SU-DHL-6 (cell line): Measurements from ENCODE around the gene RNF220.

Source experiments
- H2AFZ ChIP-seq: fragments of 200-600 bp; sonication (generic); 2 replicates; pipeline ENCODE4 v1.6.1; 2014; ENCODE audit warnings: low read depth, mild to moderate bottlenecking, moderate library complexity, mixed read lengths, antibody characterized with exemption, low read length; ENCODE audit not compliant: severe bottlenecking
- H3F3A ChIP-seq: fragments of 200-600 bp; shearing (Covaris generic); 2 replicates; pipeline ENCODE4 v1.6.0; 2016; ENCODE audit warnings: antibody characterized with exemption, mild to moderate bottlenecking; ENCODE audit not compliant: insufficient read depth
- H3K27ac ChIP-seq: fragments of 200-600 bp; sonication (generic); 2 replicates; pipeline ENCODE4 v1.5.1; 2016; ENCODE audit warnings: low read depth, mild to moderate bottlenecking, low read length, moderate library complexity, mixed read lengths
- H3K27me3 ChIP-seq: fragments of 200-600 bp; sonication (generic), shearing (Covaris generic); 2 replicates; pipeline ENCODE4 v1.6.0; 2014; ENCODE audit warnings: mild to moderate bottlenecking, low read length
- H3K36me3 ChIP-seq: fragments of 200-600 bp; sonication (generic); 2 replicates; pipeline ENCODE4 v1.6.1; 2014; ENCODE audit warnings: mild to moderate bottlenecking, low read length, mixed read lengths
- H3K4me2 ChIP-seq: fragments of 300-600, 200-600 bp; shearing (Covaris generic), sonication (generic); 2 replicates; pipeline ENCODE4 v1.6.0; 2014; ENCODE audit warnings: low read length, low read depth, mild to moderate bottlenecking; ENCODE audit not compliant: poor library complexity, severe bottlenecking
- H3K4me3 ChIP-seq: fragments of 200-600 bp; sonication (generic); 2 replicates; pipeline ENCODE4 v1.5.1; 2014; ENCODE audit warnings: antibody characterized with exemption, low read length, mild to moderate bottlenecking, mixed read lengths; ENCODE audit not compliant: insufficient read depth, poor library complexity, severe bottlenecking
- H3K79me2 ChIP-seq: fragments of 200-600 bp; sonication (generic); 2 replicates; pipeline ENCODE4 v1.6.1; 2014; ENCODE audit warnings: mild to moderate bottlenecking, low read length, moderate library complexity; ENCODE audit not compliant: insufficient read depth
- H3K9ac ChIP-seq: fragments of 200-600 bp; sonication (generic); 2 replicates; pipeline ENCODE4 v1.7.0; 2014; ENCODE audit warnings: mild to moderate bottlenecking, low read length
- H3K9me2 ChIP-seq: fragments of 200-600 bp; sonication (generic); replicated peaks from 2 replicates; pipeline ENCODE4 v1.6.1; 2014; ENCODE audit warnings: low read length; ENCODE audit not compliant: insufficient read depth
- H3K9me3 ChIP-seq: fragments of 200-600 bp; sonication (generic); 2 replicates; pipeline ENCODE4 v1.6.1; 2014; ENCODE audit warnings: low read length, mixed read lengths; ENCODE audit not compliant: insufficient read depth
- H4K20me1 ChIP-seq: fragments of 200-600 bp; sonication (generic); 2 replicates; pipeline ENCODE4 v1.6.1; 2014; ENCODE audit warnings: low read depth, mild to moderate bottlenecking, antibody characterized with exemption, low read length, moderate library complexity, mixed read lengths
- CTCF ChIP-seq: fragments of 200-600 bp; sonication (generic); IDR thresholded peaks from one replicate; pipeline ENCODE4 v1.5.1; 2017; ENCODE audit warnings: antibody characterized with exemption, mild to moderate bottlenecking, low read length, moderate library complexity; ENCODE audit not compliant: insufficient read depth, poor library complexity, severe bottlenecking
- EZH2phosphoT487 ChIP-seq: fragments of 200-600 bp; sonication (generic), shearing (Covaris generic); conservative IDR thresholded peaks from 2 replicates; pipeline ENCODE4 v1.6.1; 2018; ENCODE audit warnings: mild to moderate bottlenecking, antibody characterized with exemption, low read length, moderate library complexity, mixed read lengths

RNF220 gene

GRCh38 chr1:44549510-44549909 is 144.5 kb downstream of the RNF220 start:
- no peaks in the 10 kb centered on the region for H3K27me3 ChIP-seq
- no peak overlapping the region for H3K4me2 ChIP-seq
- TF ChIP-seq EZH2phosphoT487: no peak
- no peak for TF ChIP-seq CTCF
- no peaks in the 10 kb centered on the region for H3K9me2 ChIP-seq
- H3K79me2 ChIP-seq: no peaks in the 10 kb centered on the region
- H2AFZ ChIP-seq: no peak overlapping the region
- no peak overlapping the region for H3K4me3 ChIP-seq
- H3F3A ChIP-seq: no peaks in the 10 kb centered on the region
- no peaks in the 10 kb centered on the region for H4K20me1 ChIP-seq
- no peak overlapping the region for H3K9ac ChIP-seq
- no peak overlapping the region for H3K27ac ChIP-seq
- no peaks in the 10 kb centered on the region for H3K36me3 ChIP-seq
- no peaks in the 10 kb centered on the region for H3K9me3 ChIP-seq

- Histone ChIP-seq H3K4me2 (no peak overlapping the region), H3K27me3 (no peaks in the 10 kb centered on the region), H3K9ac (no peak overlapping the region), H3K79me2 (no peaks in the 10 kb centered on the region), H3K4me3 (no peak overlapping the region), H4K20me1 (no peaks in the 10 kb centered on the region), H3F3A (no peaks in the 10 kb centered on the region), H3K9me2 (no peaks in the 10 kb centered on the region), H3K27ac (no peak overlapping the region), H2AFZ (no peak overlapping the region), H3K9me3 (no peaks in the 10 kb centered on the region), H3K36me3 (no peaks in the 10 kb centered on the region)
- TF ChIP-seq EZH2phosphoT487: no peak
- TF ChIP-seq CTCF: no peak
Measured at GRCh38 chr1:44553127-44553758, 148.2 kb downstream of the RNF220 start.

- H3K4me3 ChIP-seq: no peak overlapping the region
- H3K27me3 ChIP-seq: no peaks in the 10 kb centered on the region
- no peak overlapping the region for H3K27ac ChIP-seq
- H3K9me2 ChIP-seq: no peaks in the 10 kb centered on the region
- no peaks in the 10 kb centered on the region for H4K20me1 ChIP-seq
- no peaks in the 10 kb centered on the region for H3F3A ChIP-seq
- no peak overlapping the region for H3K9ac ChIP-seq
- H3K79me2 ChIP-seq: no peaks in the 10 kb centered on the region
- no peak overlapping the region for H2AFZ ChIP-seq
- no peak overlapping the region for H3K4me2 ChIP-seq
- no peaks in the 10 kb centered on the region for H3K36me3 ChIP-seq
- no peak for TF ChIP-seq EZH2phosphoT487
- TF ChIP-seq CTCF: no peak
- no peaks in the 10 kb centered on the region for H3K9me3 ChIP-seq
Measured at GRCh38 chr1:44553771-44554170, 148.7 kb downstream of the RNF220 start.
